ENCODE measurements around the gene RHEX.

GRCh38 chr1:206029484-206029883 is 23.5 kb upstream of the RHEX start:
- TF ChIP-seq CTCF (IDR thresholded peaks at IDR 0.05): no peak
- TF ChIP-seq RFX5 (IDR thresholded peaks at IDR 0.05): no peak
- no peak for TF ChIP-seq ELK1 (IDR thresholded peaks at IDR 0.05; ENCODE audit: low read depth, low read length)
- no peak for TF ChIP-seq GATA3 (IDR thresholded peaks at IDR 0.05; ENCODE audit: borderline replicate concordance)
- no peak for TF ChIP-seq SREBF2 (IDR thresholded peaks at IDR 0.05)
- TF ChIP-seq FOSL2 (IDR thresholded peaks at IDR 0.05): no peak
- TF ChIP-seq FOSL2 (CRISPR knock-in tag; IDR thresholded peaks at IDR 0.05): no peak
- no peak for TF ChIP-seq SMC3 (IDR thresholded peaks at IDR 0.05)

Data from A549 (cell line).